Ascending aorta (tissue), 2 donors: ENCODE results near the gene DHRS1. TPM values are rescaled to one million over a fixed set of nuclear protein-coding genes. Genes with fewer than 3 reads are reported as not detected.

Source experiments
- DNase-seq, 2 donors: peaks; one replicate each; pipeline ENCODE4 v3.0.0-alpha.2; 2019; ENCODE audit warnings: low spot score in 2 of 2
- H3K27ac ChIP-seq, 2 donors: fragments of 200-600 bp; sonication (generic); one replicate each; pipeline ENCODE4 v1.5.1; 2016 to 2017; ENCODE audit warnings: mild to moderate bottlenecking in 1 of 2
- H3K27me3 ChIP-seq: fragments of 200-600 bp; sonication (generic); one replicate; pipeline ENCODE4 v1.5.1; 2017
- H3K36me3 ChIP-seq, 2 donors: fragments of 200-600 bp; sonication (generic); one replicate each; pipeline ENCODE4 v1.5.1; 2016
- H3K4me1 ChIP-seq, 2 donors: fragments of 200-600 bp; sonication (generic); one replicate each; pipeline ENCODE4 v1.5.1; 2016 to 2017; ENCODE audit warnings: mild to moderate bottlenecking in 1 of 2
- H3K4me3 ChIP-seq, 2 donors: fragments of 200-600 bp; sonication (generic); one replicate each; pipeline ENCODE4 v1.5.1; 2016 to 2017; ENCODE audit warnings: mild to moderate bottlenecking in 1 of 2
- H3K9me3 ChIP-seq, 2 donors: fragments of 200-600 bp; sonication (generic); one replicate each; pipeline ENCODE4 v1.5.1; 2016
- intact Hi-C: fragments of 100-400 bp; cut with DNase I; formaldehyde crosslinking; loops from one replicate; pipeline ENCODE4 v1.15.1; 2023
- total RNA-seq: library from RNA; depleted of rRNA; stranded (reverse); fragments of >200 nt; gene quantifications from one replicate; pipeline ENCODE4 v1.1.0, GENCODE V29; 2016
- TF ChIP-seq, protein P1 (sequence below), 3 experiments: fragments of 200-600 bp in 2 of 3; fragments of 450-650 bp in 1 of 3; sonication (generic) in 2 of 3; IDR thresholded peaks; one replicate each; pipeline ENCODE4 v1.5.1; 2016 to 2019; ENCODE audit warnings: antibody characterized with exemption in 3 of 3, mild to moderate bottlenecking in 1 of 3, moderate library complexity in 1 of 3

DHRS1 gene
- total RNA-seq, 1 donor from 2014 or later = 100 TPM

DNA sequence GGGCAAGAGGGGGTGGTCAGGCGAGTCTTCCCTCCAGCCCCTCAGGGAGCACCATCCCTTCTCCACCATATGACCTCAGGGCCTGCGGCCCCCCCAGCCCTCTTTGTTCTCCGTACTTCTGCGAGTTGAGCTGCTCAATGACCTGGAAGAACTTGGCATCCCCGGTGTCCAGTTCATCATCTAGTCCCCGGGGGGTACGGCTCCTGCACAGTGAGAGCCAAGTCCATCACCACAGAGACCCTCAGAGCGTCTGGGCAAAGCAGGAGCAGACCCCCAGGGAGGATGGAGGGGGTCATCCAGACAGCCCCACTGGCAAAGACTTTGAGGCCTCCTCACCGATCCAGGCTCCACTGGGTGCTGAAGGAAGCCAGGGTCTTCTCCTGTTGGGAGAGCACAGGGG lies 26.4 kb upstream of the DHRS1 start:
- Histone ChIP-seq H3K4me1 (no peaks in the 10 kb centered on the region), H3K36me3 (no peaks in the 10 kb centered on the region), H3K9me3 (no peaks in the 10 kb centered on the region), H3K4me3 (no peak overlapping the region), H3K27ac (no peak overlapping the region), H3K27me3 (no peaks in the 10 kb centered on the region)
- TF ChIP-seq, protein P1, sequence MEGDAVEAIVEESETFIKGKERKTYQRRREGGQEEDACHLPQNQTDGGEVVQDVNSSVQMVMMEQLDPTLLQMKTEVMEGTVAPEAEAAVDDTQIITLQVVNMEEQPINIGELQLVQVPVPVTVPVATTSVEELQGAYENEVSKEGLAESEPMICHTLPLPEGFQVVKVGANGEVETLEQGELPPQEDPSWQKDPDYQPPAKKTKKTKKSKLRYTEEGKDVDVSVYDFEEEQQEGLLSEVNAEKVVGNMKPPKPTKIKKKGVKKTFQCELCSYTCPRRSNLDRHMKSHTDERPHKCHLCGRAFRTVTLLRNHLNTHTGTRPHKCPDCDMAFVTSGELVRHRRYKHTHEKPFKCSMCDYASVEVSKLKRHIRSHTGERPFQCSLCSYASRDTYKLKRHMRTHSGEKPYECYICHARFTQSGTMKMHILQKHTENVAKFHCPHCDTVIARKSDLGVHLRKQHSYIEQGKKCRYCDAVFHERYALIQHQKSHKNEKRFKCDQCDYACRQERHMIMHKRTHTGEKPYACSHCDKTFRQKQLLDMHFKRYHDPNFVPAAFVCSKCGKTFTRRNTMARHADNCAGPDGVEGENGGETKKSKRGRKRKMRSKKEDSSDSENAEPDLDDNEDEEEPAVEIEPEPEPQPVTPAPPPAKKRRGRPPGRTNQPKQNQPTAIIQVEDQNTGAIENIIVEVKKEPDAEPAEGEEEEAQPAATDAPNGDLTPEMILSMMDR (IDR thresholded peaks at IDR 0.05) = no peak
- intact Hi-C loops = no loop called here
- no peak for DNase-seq

DNA sequence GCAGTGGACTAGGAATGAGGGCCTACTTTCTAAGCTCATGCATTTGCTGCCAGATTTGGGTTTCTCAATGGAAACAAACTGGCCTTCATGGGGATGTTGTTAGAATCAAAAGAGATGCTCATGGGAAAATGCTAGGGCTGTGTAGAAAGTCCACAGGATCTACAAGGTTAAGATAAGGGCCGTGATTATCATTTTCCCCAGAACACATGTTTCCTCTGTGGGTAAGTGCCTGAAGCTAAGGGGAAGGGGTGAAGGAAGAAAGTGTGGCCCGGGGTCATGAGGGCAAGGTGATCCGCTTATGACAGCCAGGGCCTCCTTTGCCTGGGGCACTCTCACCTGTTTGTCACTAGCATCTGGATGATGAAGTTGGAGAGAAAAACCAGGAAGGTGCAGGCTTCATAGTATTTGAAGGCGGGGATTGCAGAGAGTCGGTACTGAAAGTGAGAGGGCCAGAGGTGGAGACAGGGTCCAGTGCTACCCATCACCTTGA lies 25.5 kb upstream of the DHRS1 start:
- Histone ChIP-seq H3K9me3 (no peaks in the 10 kb centered on the region), H3K27me3 (no peaks in the 10 kb centered on the region), H3K4me1 (no peaks in the 10 kb centered on the region), H3K4me3 (no peak overlapping the region), H3K36me3 (no peaks in the 10 kb centered on the region), H3K27ac (no peak overlapping the region)
- TF ChIP-seq, protein P1 (IDR thresholded peaks at IDR 0.05) = no peak
- intact Hi-C loops = no loop called here
- no peak for DNase-seq

- Histone ChIP-seq H3K9me3 (no peaks in the 10 kb centered on the region), H3K36me3 (no peaks in the 10 kb centered on the region), H3K4me3 (no peak overlapping the region), H3K4me1 (no peaks in the 10 kb centered on the region), H3K27me3 (no peaks in the 10 kb centered on the region), H3K27ac (no peak overlapping the region)
- DNase-seq = no peak
- TF ChIP-seq, protein P1 (IDR thresholded peaks at IDR 0.05) = no peak
- intact Hi-C loops = no loop called here
Measured at GRCh38 chr14:24324024-24324423, 24.4 kb upstream of the DHRS1 start.

- H3K9me3 ChIP-seq = no peaks in the 10 kb centered on the region
- H3K27ac ChIP-seq = no peak overlapping the region
- H3K4me1 ChIP-seq = no peaks in the 10 kb centered on the region
- no peak overlapping the region for H3K4me3 ChIP-seq
- TF ChIP-seq, protein P1 (IDR thresholded peaks at IDR 0.05) = no peak
- H3K36me3 ChIP-seq = no peaks in the 10 kb centered on the region
- no peak for DNase-seq
- no peaks in the 10 kb centered on the region for H3K27me3 ChIP-seq
- intact Hi-C loops = no loop called here
Measured at GRCh38 chr14:24323341-24323740, 23.8 kb upstream of the DHRS1 start.

- Histone ChIP-seq H3K4me3 (no peak overlapping the region), H3K27me3 (no peaks in the 10 kb centered on the region), H3K27ac (no peak overlapping the region), H3K36me3 (no peaks in the 10 kb centered on the region), H3K9me3 (no peaks in the 10 kb centered on the region), H3K4me1 (no peaks in the 10 kb centered on the region)
- intact Hi-C loops = no loop called here
- DNase-seq = no peak
- TF ChIP-seq, protein P1 (IDR thresholded peaks at IDR 0.05) = no peak
Measured at GRCh38 chr14:24322672-24323071, 23.1 kb upstream of the DHRS1 start.
